WERI-Rb-1 (cell line): ENCODE measurements around the gene ST6GALNAC3.

Source experiments
- DNase-seq: peaks from one replicate; pipeline ENCODE4 v3.0.0-alpha.2; 2020
- H3K27ac ChIP-seq: fragments of 250-450 bp; sonication (Bioruptor Pico); 2 replicates; pipeline ENCODE4 v1.5.1; 2020; ENCODE audit warnings: mild to moderate bottlenecking, moderate library complexity
- H3K27me3 ChIP-seq: fragments of 250-450 bp; sonication (Bioruptor Pico); 2 replicates; pipeline ENCODE4 v1.5.1; 2021; ENCODE audit warnings: mild to moderate bottlenecking, low read depth, moderate library complexity; ENCODE audit not compliant: insufficient read depth, severe bottlenecking
- H3K36me3 ChIP-seq: fragments of 250-450 bp; sonication (Bioruptor Pico); 2 replicates; pipeline ENCODE4 v1.5.1; 2020; ENCODE audit warnings: mild to moderate bottlenecking, moderate library complexity
- H3K4me3 ChIP-seq: 2 replicates; pipeline ENCODE4 v1.5.1; 2011; ENCODE audit warnings: low read depth, mild to moderate bottlenecking, control low read depth, low read length
- H3K9me3 ChIP-seq: fragments of 250-450 bp; sonication (Bioruptor Pico); 2 replicates; pipeline ENCODE4 v1.5.1; 2021; ENCODE audit warnings: mild to moderate bottlenecking, moderate library complexity; ENCODE audit not compliant: severe bottlenecking
- TF ChIP-seq, protein P1 (sequence below): IDR thresholded peaks from 2 replicates; pipeline ENCODE4 v1.5.1; 2011; ENCODE audit warnings: low read depth, mild to moderate bottlenecking, control low read depth, inconsistent platforms, low read length

ST6GALNAC3 gene

DNA sequence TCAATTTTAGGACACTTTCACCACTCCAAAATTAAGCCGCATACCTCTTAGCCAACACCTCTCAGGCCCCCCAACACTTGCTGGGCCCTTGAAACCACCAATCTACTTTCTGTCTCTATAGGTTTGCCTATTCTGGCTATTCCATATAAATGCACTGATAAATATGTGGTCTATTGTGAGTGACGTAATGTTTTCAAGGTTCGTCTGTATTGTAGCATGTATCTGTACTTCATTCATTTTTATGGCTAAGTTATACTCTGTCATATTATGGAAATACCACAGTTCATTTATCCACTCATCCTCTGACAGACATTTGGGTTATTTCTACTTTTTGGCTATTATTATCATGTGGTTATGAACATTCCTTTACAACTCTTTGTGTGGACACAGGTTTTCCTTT, 432.8 kb downstream of the ST6GALNAC3 start:
- Histone ChIP-seq H3K27ac (no peak overlapping the region), H3K9me3 (no peaks in the 10 kb centered on the region), H3K27me3 (no peaks in the 10 kb centered on the region), H3K4me3 (no peak overlapping the region), H3K36me3 (no peaks in the 10 kb centered on the region)
- DNase-seq, result no peak
- TF ChIP-seq, protein P1, sequence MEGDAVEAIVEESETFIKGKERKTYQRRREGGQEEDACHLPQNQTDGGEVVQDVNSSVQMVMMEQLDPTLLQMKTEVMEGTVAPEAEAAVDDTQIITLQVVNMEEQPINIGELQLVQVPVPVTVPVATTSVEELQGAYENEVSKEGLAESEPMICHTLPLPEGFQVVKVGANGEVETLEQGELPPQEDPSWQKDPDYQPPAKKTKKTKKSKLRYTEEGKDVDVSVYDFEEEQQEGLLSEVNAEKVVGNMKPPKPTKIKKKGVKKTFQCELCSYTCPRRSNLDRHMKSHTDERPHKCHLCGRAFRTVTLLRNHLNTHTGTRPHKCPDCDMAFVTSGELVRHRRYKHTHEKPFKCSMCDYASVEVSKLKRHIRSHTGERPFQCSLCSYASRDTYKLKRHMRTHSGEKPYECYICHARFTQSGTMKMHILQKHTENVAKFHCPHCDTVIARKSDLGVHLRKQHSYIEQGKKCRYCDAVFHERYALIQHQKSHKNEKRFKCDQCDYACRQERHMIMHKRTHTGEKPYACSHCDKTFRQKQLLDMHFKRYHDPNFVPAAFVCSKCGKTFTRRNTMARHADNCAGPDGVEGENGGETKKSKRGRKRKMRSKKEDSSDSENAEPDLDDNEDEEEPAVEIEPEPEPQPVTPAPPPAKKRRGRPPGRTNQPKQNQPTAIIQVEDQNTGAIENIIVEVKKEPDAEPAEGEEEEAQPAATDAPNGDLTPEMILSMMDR, result no peak

DNA sequence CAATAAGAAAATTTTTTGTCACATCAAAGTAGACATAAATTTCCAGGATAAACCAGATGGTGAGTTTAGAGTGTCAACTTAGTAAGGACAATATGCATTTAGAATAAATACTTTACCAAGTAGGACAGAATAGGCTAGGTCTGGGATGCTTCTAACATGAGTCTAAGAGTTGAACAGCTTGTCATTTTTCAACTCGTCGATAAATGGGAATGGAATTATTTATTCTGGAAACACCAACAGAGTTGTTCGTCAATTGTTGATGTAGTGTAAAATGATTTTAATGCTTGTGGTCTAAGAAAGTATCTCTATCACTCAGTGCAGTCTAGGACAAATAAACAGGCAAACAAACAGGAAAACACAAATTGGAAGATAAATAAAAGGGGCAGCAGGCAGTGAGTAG, 434.3 kb downstream of the ST6GALNAC3 start:
- DNase-seq, result no peak
- Histone ChIP-seq H3K36me3 (no peaks in the 10 kb centered on the region), H3K27ac (no peak overlapping the region), H3K4me3 (no peak overlapping the region), H3K27me3 (no peaks in the 10 kb centered on the region), H3K9me3 (no peaks in the 10 kb centered on the region)
- TF ChIP-seq, protein P1, result no peak

DNA sequence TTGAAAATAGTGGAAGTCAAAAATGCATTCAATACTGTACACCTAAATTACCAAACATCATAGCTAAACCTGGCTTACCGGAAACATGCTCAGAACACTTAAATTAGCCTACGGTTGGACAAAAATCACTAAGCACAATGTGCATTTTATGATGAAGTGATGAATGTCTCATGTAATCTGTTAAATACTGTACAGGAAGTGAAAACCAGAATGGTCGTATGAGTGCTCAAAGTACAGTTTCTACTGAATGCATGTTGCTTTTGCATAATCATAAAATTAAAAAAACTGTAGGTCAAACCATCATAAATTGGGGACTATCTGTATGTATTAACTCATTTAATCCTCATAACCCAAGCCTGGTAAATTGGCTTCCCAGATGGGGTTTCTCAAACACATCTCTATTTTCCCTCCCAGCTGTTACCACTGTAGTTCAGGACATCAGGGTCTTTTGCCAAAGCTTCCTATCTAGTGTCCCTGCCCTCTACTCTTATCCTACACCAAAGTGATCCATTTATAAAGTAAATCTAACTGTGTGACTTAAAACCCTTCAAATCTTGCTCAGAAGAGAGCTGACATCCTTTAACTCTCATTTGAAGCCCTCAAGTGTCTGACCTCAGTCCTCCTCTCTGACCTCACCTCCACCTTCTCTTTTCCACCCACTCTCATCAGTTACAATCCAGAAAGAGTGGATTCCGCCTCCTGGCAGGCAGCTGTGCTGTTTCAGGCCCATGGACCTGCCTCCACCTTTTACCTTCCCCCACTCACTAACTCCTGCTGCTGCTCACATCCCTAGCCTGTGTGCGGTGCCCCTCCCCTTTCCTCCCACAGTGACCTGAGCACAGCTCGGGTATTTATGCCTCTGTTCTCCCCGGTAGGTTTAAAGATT, 436.4 kb downstream of the ST6GALNAC3 start:
- H3K27me3 ChIP-seq, result no peaks in the 10 kb centered on the region
- TF ChIP-seq, protein P1, result no peak
- H3K36me3 ChIP-seq, result no peaks in the 10 kb centered on the region
- DNase-seq, result peak; percentile 57
- H3K27ac ChIP-seq, result peak overlapping the region; percentile 33
- no peaks in the 10 kb centered on the region for H3K9me3 ChIP-seq
- H3K4me3 ChIP-seq, result no peak overlapping the region

DNA sequence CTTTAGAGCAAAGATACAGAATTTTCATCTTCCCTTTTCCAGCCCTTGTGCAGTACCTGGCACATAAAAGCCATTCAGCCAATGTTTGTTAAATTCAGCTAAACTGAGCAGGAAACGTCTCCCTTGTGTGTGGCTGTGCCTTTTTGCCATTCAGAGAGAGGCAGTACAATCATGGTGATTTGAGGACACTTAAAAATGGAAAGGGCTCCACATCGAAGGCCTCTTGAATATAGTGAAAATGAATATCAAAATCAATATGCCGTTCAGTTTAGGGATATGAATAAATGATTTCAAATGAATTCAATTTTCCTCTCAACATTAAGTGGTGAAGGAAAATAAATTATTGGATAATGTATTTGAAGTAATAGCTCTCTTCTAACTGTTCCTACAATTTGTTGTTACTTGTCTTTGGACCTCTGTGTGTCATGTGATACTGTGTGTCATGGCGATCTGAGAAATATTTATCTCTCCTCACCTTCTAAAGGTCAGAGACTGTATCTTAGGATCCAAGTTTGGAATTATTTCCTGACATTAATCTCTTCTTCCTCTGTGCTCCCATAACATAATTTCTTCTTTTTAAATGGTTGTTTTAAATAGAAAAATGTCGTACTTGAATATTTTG, 437.1 kb downstream of the ST6GALNAC3 start:
- DNase-seq, result no peak
- TF ChIP-seq, protein P1, result no peak
- Histone ChIP-seq H3K4me3 (no peak overlapping the region), H3K27me3 (no peaks in the 10 kb centered on the region), H3K27ac (peak overlapping the region; percentile 33), H3K36me3 (no peaks in the 10 kb centered on the region), H3K9me3 (no peaks in the 10 kb centered on the region)

DNA sequence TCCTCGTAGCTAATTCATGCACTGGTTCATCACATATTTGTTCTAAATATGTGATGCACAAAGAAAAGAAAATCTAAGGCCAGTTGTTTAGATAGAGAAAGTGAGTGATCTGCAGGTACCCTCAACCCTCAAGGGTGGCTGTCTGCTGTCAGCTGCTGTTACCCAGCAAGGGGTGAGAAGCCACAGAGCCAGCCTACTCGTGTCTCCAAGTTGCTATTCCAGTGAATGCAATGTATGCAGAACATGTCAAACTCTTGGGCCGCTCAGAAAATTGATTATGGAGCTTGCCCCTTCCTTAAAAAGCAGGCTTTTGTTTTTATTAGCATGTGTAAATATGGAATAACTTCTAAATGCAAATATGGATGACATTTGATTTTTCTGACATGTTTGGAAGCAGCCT, 456.4 kb downstream of the ST6GALNAC3 start:
- Histone ChIP-seq H3K4me3 (no peak overlapping the region), H3K36me3 (no peaks in the 10 kb centered on the region), H3K27ac (no peak overlapping the region), H3K9me3 (no peaks in the 10 kb centered on the region), H3K27me3 (no peaks in the 10 kb centered on the region)
- TF ChIP-seq, protein P1, result no peak
- DNase-seq, result no peak
